ENCODE results near the gene EXPH5.
"Not testable (repeated sequence)": the region's sequence is repeated elsewhere in the genome, so short reads cannot be mapped to it uniquely, and the experiment has no call there.

Gene EXPH5

GRCh38 chr11:108588287-108588686 lies 5.3 kb downstream of the EXPH5 start:
- Histone ChIP-seq H3K27me3 (ENCODE audit: insufficient read depth, low read length, poor library complexity, severe bottlenecking) (peaks cover 15% of the 10 kb centered on the region), H3K4me2 (ENCODE audit: low read depth, low read length, poor library complexity, severe bottlenecking) (no peak overlapping the region), H3K9me2 (replicated peaks; ENCODE audit: low read depth, low read length) (no peaks in the 10 kb centered on the region), H2AFZ (ENCODE audit: low read length) (no peak overlapping the region), H3K4me1 (ENCODE audit: insufficient read depth, low read length, poor library complexity, severe bottlenecking) (peaks cover 18% of the 10 kb centered on the region), H4K20me1 (ENCODE audit: insufficient read depth, low read length, poor library complexity, severe bottlenecking) (no peaks in the 10 kb centered on the region), H3K9me3 (ENCODE audit: insufficient read depth, low read depth, low read length) (no peaks in the 10 kb centered on the region), H3K36me3 (ENCODE audit: insufficient read depth, low read length) (no peaks in the 10 kb centered on the region), H3K9ac (ENCODE audit: low read depth, low read length, poor library complexity, severe bottlenecking) (no peak overlapping the region), H3F3A (ENCODE audit: low read depth) (no peaks in the 10 kb centered on the region), H3K4me3 (ENCODE audit: low read length, poor library complexity, severe bottlenecking) (no peak overlapping the region), H3K79me2 (ENCODE audit: insufficient read depth, low read length) (no peaks in the 10 kb centered on the region)
- TF ChIP-seq EZH2phosphoT487 (IDR thresholded peaks at IDR 0.05; ENCODE audit: borderline replicate concordance) (no peak), CTCF (conservative IDR thresholded peaks at IDR 0.05; ENCODE audit: low read length) (no peak)

DNA sequence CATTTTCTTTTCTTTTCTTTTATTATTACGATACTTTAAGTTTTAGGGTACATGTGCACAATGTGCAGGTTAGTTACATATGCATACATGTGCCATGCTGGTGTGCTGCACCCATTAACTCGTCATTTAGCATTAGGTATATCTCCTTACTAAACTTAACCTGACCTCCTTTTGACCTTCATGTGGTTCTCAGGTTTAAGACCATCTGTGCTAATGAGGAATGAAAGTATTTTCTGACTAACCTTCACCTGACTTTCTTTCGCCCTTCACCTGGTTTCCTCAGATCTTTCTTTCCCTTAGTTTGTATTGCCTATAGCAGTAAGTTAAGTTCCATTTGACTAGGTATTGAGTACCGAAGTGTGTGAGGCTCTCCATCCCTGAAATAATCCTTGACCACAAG lies 6.5 kb downstream of the EXPH5 start:
- H3K9me3 ChIP-seq (ENCODE audit: insufficient read depth, low read depth, low read length) = no peaks in the 10 kb centered on the region
- H3F3A ChIP-seq (ENCODE audit: low read depth) = no peaks in the 10 kb centered on the region
- TF ChIP-seq EZH2phosphoT487 (IDR thresholded peaks at IDR 0.05; ENCODE audit: borderline replicate concordance) (no peak), CTCF (conservative IDR thresholded peaks at IDR 0.05; ENCODE audit: low read length) (no peak)
- H3K9me2 ChIP-seq (replicated peaks; ENCODE audit: low read depth, low read length) = no peaks in the 10 kb centered on the region
- H3K9ac ChIP-seq (ENCODE audit: low read depth, low read length, poor library complexity, severe bottlenecking) = no peak overlapping the region
- H4K20me1 ChIP-seq (ENCODE audit: insufficient read depth, low read length, poor library complexity, severe bottlenecking) = no peaks in the 10 kb centered on the region
- no peak overlapping the region for H3K4me3 ChIP-seq (ENCODE audit: low read length, poor library complexity, severe bottlenecking)
- H2AFZ ChIP-seq (ENCODE audit: low read length) = no peak overlapping the region
- peaks cover 11% of the 10 kb centered on the region for H3K4me1 ChIP-seq (ENCODE audit: insufficient read depth, low read length, poor library complexity, severe bottlenecking)
- no peak overlapping the region for H3K4me2 ChIP-seq (ENCODE audit: low read depth, low read length, poor library complexity, severe bottlenecking)
- no peaks in the 10 kb centered on the region for H3K36me3 ChIP-seq (ENCODE audit: insufficient read depth, low read length)
- H3K27me3 ChIP-seq (ENCODE audit: insufficient read depth, low read length, poor library complexity, severe bottlenecking) = peaks cover 3% of the 10 kb centered on the region
- H3K79me2 ChIP-seq (ENCODE audit: insufficient read depth, low read length) = no peaks in the 10 kb centered on the region

DNA sequence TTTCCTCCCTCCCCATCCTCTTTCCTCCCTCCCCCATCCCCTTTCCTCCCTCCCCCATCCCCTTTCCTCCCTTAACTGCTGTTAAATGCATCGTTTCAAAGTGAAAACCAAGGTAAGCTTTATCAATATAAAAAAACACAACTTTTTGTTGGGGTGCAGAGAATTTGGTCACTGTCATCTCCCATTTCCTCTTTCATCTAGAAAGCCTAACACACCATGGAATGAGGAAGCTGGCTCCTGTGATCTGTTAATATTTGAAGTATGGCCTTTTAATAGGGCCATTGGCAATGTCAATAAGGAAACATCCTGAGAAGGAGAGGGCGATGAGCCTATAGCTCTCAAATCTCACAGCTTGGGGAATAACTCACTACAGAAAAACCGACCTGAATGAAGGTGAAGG lies 7.0 kb downstream of the EXPH5 start:
- H3K9ac ChIP-seq (ENCODE audit: low read depth, low read length, poor library complexity, severe bottlenecking) = no peak overlapping the region
- no peaks in the 10 kb centered on the region for H3K9me2 ChIP-seq (replicated peaks; ENCODE audit: low read depth, low read length)
- H3K9me3 ChIP-seq (ENCODE audit: insufficient read depth, low read depth, low read length) = no peaks in the 10 kb centered on the region
- H3K27me3 ChIP-seq (ENCODE audit: insufficient read depth, low read length, poor library complexity, severe bottlenecking) = no peaks in the 10 kb centered on the region
- H3F3A ChIP-seq (ENCODE audit: low read depth) = no peaks in the 10 kb centered on the region
- H2AFZ ChIP-seq (ENCODE audit: low read length) = no peak overlapping the region
- no peaks in the 10 kb centered on the region for H3K36me3 ChIP-seq (ENCODE audit: insufficient read depth, low read length)
- H3K4me2 ChIP-seq (ENCODE audit: low read depth, low read length, poor library complexity, severe bottlenecking) = no peak overlapping the region
- H3K79me2 ChIP-seq (ENCODE audit: insufficient read depth, low read length) = no peaks in the 10 kb centered on the region
- H4K20me1 ChIP-seq (ENCODE audit: insufficient read depth, low read length, poor library complexity, severe bottlenecking) = no peaks in the 10 kb centered on the region
- H3K4me1 ChIP-seq (ENCODE audit: insufficient read depth, low read length, poor library complexity, severe bottlenecking) = peaks cover 11% of the 10 kb centered on the region
- H3K4me3 ChIP-seq (ENCODE audit: low read length, poor library complexity, severe bottlenecking) = no peak overlapping the region
- no peak for TF ChIP-seq CTCF (conservative IDR thresholded peaks at IDR 0.05; ENCODE audit: low read length)
- TF ChIP-seq EZH2phosphoT487 (IDR thresholded peaks at IDR 0.05; ENCODE audit: borderline replicate concordance) = no peak

DNA sequence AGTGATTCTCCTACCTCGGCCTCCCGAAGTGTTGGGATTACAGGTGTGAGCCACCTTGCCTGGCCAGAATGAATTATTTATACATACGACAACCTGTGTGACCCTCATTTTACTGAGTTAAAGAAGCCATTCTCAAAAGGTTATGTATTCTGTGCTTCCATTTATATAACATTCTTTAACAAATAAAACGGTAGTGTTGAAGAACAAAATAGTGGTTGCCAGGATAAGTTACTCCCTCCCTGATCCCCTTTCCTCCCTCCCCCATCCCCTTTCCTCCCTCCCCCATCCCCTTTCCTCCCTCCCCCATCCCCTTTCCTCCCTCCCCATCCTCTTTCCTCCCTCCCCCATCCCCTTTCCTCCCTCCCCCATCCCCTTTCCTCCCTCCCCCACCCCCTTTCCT lies 7.4 kb downstream of the EXPH5 start:
- not testable (repeated sequence) for H2AFZ ChIP-seq (ENCODE audit: low read length); H3K79me2 ChIP-seq (ENCODE audit: insufficient read depth, low read length); H3K9me2 ChIP-seq (replicated peaks; ENCODE audit: low read depth, low read length); H3K4me2 ChIP-seq (ENCODE audit: low read depth, low read length, poor library complexity, severe bottlenecking); H4K20me1 ChIP-seq (ENCODE audit: insufficient read depth, low read length, poor library complexity, severe bottlenecking); H3F3A ChIP-seq (ENCODE audit: low read depth); H3K36me3 ChIP-seq (ENCODE audit: insufficient read depth, low read length); H3K9ac ChIP-seq (ENCODE audit: low read depth, low read length, poor library complexity, severe bottlenecking); H3K4me3 ChIP-seq (ENCODE audit: low read length, poor library complexity, severe bottlenecking); H3K27me3 ChIP-seq (ENCODE audit: insufficient read depth, low read length, poor library complexity, severe bottlenecking); H3K9me3 ChIP-seq (ENCODE audit: insufficient read depth, low read depth, low read length)
- H3K4me1 ChIP-seq (ENCODE audit: insufficient read depth, low read length, poor library complexity, severe bottlenecking) = peaks cover 11% of the 10 kb centered on the region
